Measurements from ENCODE around the gene FAM20B.

DNA sequence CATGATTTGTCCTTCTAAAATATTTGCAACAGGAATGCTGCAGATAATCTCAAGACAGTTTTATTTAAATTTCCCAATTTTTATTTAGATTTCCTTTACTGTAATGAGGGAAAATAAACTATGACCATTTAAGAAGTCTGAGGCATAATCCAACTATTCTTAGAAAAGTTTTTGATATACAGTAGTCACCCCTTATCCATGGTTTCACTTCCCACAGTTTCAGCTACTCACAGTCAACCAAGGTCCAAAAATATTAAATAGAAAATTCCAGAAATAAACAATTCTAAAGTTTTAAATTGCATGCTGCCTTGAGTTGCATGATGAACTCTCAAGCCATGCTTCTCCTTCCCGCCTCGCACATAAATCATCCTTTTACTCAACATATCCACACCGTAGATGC lies 89.5 kb downstream of the FAM20B start:
- TF ChIP-seq, protein P1, sequence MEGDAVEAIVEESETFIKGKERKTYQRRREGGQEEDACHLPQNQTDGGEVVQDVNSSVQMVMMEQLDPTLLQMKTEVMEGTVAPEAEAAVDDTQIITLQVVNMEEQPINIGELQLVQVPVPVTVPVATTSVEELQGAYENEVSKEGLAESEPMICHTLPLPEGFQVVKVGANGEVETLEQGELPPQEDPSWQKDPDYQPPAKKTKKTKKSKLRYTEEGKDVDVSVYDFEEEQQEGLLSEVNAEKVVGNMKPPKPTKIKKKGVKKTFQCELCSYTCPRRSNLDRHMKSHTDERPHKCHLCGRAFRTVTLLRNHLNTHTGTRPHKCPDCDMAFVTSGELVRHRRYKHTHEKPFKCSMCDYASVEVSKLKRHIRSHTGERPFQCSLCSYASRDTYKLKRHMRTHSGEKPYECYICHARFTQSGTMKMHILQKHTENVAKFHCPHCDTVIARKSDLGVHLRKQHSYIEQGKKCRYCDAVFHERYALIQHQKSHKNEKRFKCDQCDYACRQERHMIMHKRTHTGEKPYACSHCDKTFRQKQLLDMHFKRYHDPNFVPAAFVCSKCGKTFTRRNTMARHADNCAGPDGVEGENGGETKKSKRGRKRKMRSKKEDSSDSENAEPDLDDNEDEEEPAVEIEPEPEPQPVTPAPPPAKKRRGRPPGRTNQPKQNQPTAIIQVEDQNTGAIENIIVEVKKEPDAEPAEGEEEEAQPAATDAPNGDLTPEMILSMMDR (IDR thresholded peaks at IDR 0.05) = no peak
- TF ChIP-seq POLR2A (IDR thresholded peaks at IDR 0.05) = no peak

Data from lower leg skin (tissue), 3 donors.